H1 (cell line): ENCODE measurements around the gene LIFR. TPM values are rescaled to one million over a fixed set of nuclear protein-coding genes. Genes with fewer than 3 reads are reported as not detected.

Experiments
- CTCF ChIA-PET: fragments of 300-600 bp; sonication (Branson Sonifier 250); formaldehyde crosslinking; loops from one replicate; lab custom pipeline; 2021; ENCODE audit not compliant: partially characterized antibody; lab: Charles Lee
- POLR2A ChIA-PET: fragments of 300-600 bp; sonication (Branson Sonifier 250); formaldehyde crosslinking; loops from one replicate; lab custom pipeline; 2021; ENCODE audit warnings: inconsistent platforms; ENCODE audit not compliant: partially characterized antibody; lab: Charles Lee
- DNase-seq, 2 experiments: peaks; one replicate each; pipeline versions ENCODE4 v3.0.0 to v3.0.0-alpha.2; 2010 to 2022; ENCODE audit warnings: low spot score in 2 of 2, low read depth in 1 of 2, mixed read lengths in 1 of 2
- FAIRE-seq: peaks from 2 replicates; lab custom pipeline; 2011; peaks lifted over from hg19 to GRCh38; lab: Jason Lieb, UNC
- H2AFZ ChIP-seq: 2 replicates; pipeline ENCODE4 v1.8.1; 2012; ENCODE audit warnings: low read length, inconsistent platforms
- H2AK5ac ChIP-seq: 2 replicates; pipeline ENCODE4 v1.6.1; 2013; ENCODE audit warnings: low read depth, low read length
- H2BK120ac ChIP-seq: replicated peaks from 2 replicates; pipeline ENCODE3; 2013; ENCODE audit warnings: low read depth, low read length, inconsistent platforms
- H2BK12ac ChIP-seq: 2 replicates; pipeline ENCODE4 v1.6.1; 2013; ENCODE audit warnings: low read depth, low read length
- H2BK15ac ChIP-seq: 2 replicates; pipeline ENCODE4 v1.6.1; 2013; ENCODE audit warnings: low read length
- H2BK20ac ChIP-seq: 2 replicates; pipeline ENCODE4 v1.6.1; 2013; ENCODE audit warnings: low read length
- H2BK5ac ChIP-seq: 2 replicates; pipeline ENCODE4 v1.6.1; 2013; ENCODE audit warnings: low read depth, low read length
- H3K14ac ChIP-seq: 2 replicates; pipeline ENCODE4 v1.6.1; 2013; ENCODE audit warnings: inconsistent platforms; ENCODE audit not compliant: insufficient read length
- H3K18ac ChIP-seq: 2 replicates; pipeline ENCODE4 v1.6.1; 2013; ENCODE audit warnings: low read length; ENCODE audit errors: extremely low read depth
- H3K23ac ChIP-seq: 2 replicates; pipeline ENCODE4 v1.6.1; 2013; ENCODE audit warnings: inconsistent platforms; ENCODE audit not compliant: insufficient read length
- H3K23me2 ChIP-seq: 2 replicates; pipeline ENCODE4 v1.6.1; 2013; ENCODE audit warnings: low read depth, low read length
- H3K27ac ChIP-seq: 2 replicates; pipeline ENCODE4 v1.6.1; 2011; ENCODE audit warnings: low read depth, low read length, inconsistent platforms
- H3K27me3 ChIP-seq, 4 experiments: replicated peaks in 1 of 4; 1 replicate in 1 of 4; 2 replicates in 3 of 4; pipeline versions ENCODE4 v1.6.1 to v1.8.1; 2011 to 2013; ENCODE audit warnings: low read length in 3 of 4, mild to moderate bottlenecking in 3 of 4, inconsistent platforms in 2 of 4, mixed read lengths in 2 of 4, moderate library complexity in 1 of 4; ENCODE audit not compliant: control insufficient read depth in 3 of 4, insufficient read depth in 3 of 4; ENCODE audit errors: extremely low read depth in 1 of 4
- H3K36me3 ChIP-seq, 4 experiments: 2 replicates each; pipeline versions ENCODE4 v1.6.1 to v1.8.1; 2011 to 2013; ENCODE audit warnings: mild to moderate bottlenecking in 4 of 4, low read length in 3 of 4, moderate library complexity in 2 of 4, control low read depth in 1 of 4, inconsistent platforms in 1 of 4; ENCODE audit not compliant: insufficient read depth in 4 of 4, control insufficient read depth in 2 of 4
- H3K4ac ChIP-seq: replicated peaks from 2 replicates; pipeline ENCODE3; 2013; ENCODE audit warnings: low read length, low read depth, mixed read lengths, inconsistent platforms; ENCODE audit not compliant: insufficient read length
- H3K4me1 ChIP-seq, 4 experiments: replicated peaks in 1 of 4; 1 replicate in 1 of 4; 2 replicates in 3 of 4; pipeline versions ENCODE4 v1.6.1 to v1.8.1; 2011 to 2013; ENCODE audit warnings: low read length in 3 of 4, inconsistent platforms in 2 of 4, mixed read lengths in 1 of 4; ENCODE audit not compliant: insufficient read depth in 4 of 4, control insufficient read depth in 3 of 4
- H3K4me2 ChIP-seq, 2 experiments: 2 replicates each; pipeline versions ENCODE4 v1.6.1 to v1.8.1; 2011 to 2013; ENCODE audit warnings: low read depth in 2 of 2, low read length in 2 of 2, control low read depth in 1 of 2, inconsistent platforms in 1 of 2, mild to moderate bottlenecking in 1 of 2; ENCODE audit not compliant: insufficient read depth in 1 of 2
- H3K4me3 ChIP-seq, 4 experiments: fragments of 200-600, 300-600 bp in 1 of 4; sonication (generic), shearing (Covaris generic), sonication (Bioruptor Twin) in 1 of 4; 2 replicates each; pipeline versions ENCODE4 v1.5.1 to v1.8.1; 2011 to 2016; ENCODE audit warnings: low read length in 4 of 4, low read depth in 3 of 4, control low read depth in 2 of 4, inconsistent platforms in 2 of 4, mild to moderate bottlenecking in 2 of 4, mixed read lengths in 1 of 4, moderate library complexity in 1 of 4; ENCODE audit not compliant: insufficient read depth in 2 of 4; ENCODE audit errors: extremely low read depth in 1 of 4
- H3K56ac ChIP-seq: replicated peaks from 2 replicates; pipeline ENCODE3; 2013; ENCODE audit warnings: low read depth, mild to moderate bottlenecking, mixed read lengths, low read length, inconsistent platforms; ENCODE audit not compliant: insufficient read length
- H3K79me1 ChIP-seq: 2 replicates; pipeline ENCODE4 v1.6.1; 2013; ENCODE audit warnings: low read depth, low read length, control low read depth
- H3K79me2 ChIP-seq, 2 experiments: 2 replicates each; pipeline versions ENCODE4 v1.6.1 to v1.8.1; 2012 to 2013; ENCODE audit warnings: low read length in 2 of 2, mild to moderate bottlenecking in 2 of 2, inconsistent platforms in 1 of 2; ENCODE audit not compliant: insufficient read depth in 2 of 2, control insufficient read depth in 1 of 2
- H3K9ac ChIP-seq, 4 experiments: replicated peaks in 1 of 4; 1 replicate in 1 of 4; 2 replicates in 3 of 4; pipeline versions ENCODE4 v1.6.1 to v1.8.1; 2011 to 2013; ENCODE audit warnings: low read depth in 3 of 4, low read length in 3 of 4, control low read depth in 2 of 4, mild to moderate bottlenecking in 2 of 4, moderate library complexity in 2 of 4, inconsistent platforms in 1 of 4; ENCODE audit errors: extremely low read depth in 1 of 4
- H3K9me3 ChIP-seq, 2 experiments: 2 replicates each; pipeline versions ENCODE4 v1.6.1 to v1.8.1; 2012 to 2013; ENCODE audit warnings: mild to moderate bottlenecking in 2 of 2, moderate library complexity in 2 of 2, control low read depth in 1 of 2, inconsistent platforms in 1 of 2, low read depth in 1 of 2, low read length in 1 of 2, mixed read lengths in 1 of 2; ENCODE audit not compliant: insufficient read depth in 2 of 2
- H4K20me1 ChIP-seq, 2 experiments: replicated peaks in 1 of 2; 2 replicates each; pipeline versions ENCODE3 to v1.8.1; 2011 to 2013; ENCODE audit warnings: inconsistent platforms in 2 of 2, low read length in 2 of 2, mild to moderate bottlenecking in 1 of 2; ENCODE audit not compliant: insufficient read depth in 2 of 2, control insufficient read depth in 1 of 2
- H4K5ac ChIP-seq: 2 replicates; pipeline ENCODE4 v1.6.1; 2013; ENCODE audit warnings: low read length, low read depth, mixed read lengths, inconsistent platforms; ENCODE audit not compliant: insufficient read length
- H4K8ac ChIP-seq: 2 replicates; pipeline ENCODE4 v1.8.0; 2013; ENCODE audit warnings: mild to moderate bottlenecking, moderate library complexity, low read length, inconsistent platforms; ENCODE audit not compliant: insufficient read depth; ENCODE audit errors: extremely low read depth
- H4K91ac ChIP-seq: replicated peaks from 2 replicates; pipeline ENCODE3; 2013; ENCODE audit warnings: low read length, mixed read lengths, inconsistent platforms; ENCODE audit not compliant: insufficient read length
- BACH1 ChIP-seq: IDR thresholded peaks from 2 replicates; pipeline ENCODE4 v1.6.1; 2012; ENCODE audit warnings: low read length, improper control_type of control experiment
- CTBP2 ChIP-seq: IDR thresholded peaks from 2 replicates; pipeline ENCODE4 v1.7.0; 2011; ENCODE audit warnings: borderline replicate concordance, mild to moderate bottlenecking, moderate library complexity, mixed read lengths, low read length; ENCODE audit not compliant: insufficient read depth, insufficient read length
- HDAC6 ChIP-seq: IDR thresholded peaks from one replicate; pipeline ENCODE4 v1.7.1; 2012; ENCODE audit warnings: low read depth, mild to moderate bottlenecking, inconsistent platforms, low read length, moderate library complexity
- RFX5 ChIP-seq: IDR thresholded peaks from 2 replicates; pipeline ENCODE4 v1.6.1; 2011; ENCODE audit warnings: low read depth, low read length, improper control_type of control experiment, borderline replicate concordance
- SIN3A ChIP-seq, 2 experiments: IDR thresholded peaks in 1 of 2; conservative IDR thresholded peaks in 1 of 2; 2 replicates each; pipeline ENCODE4 v1.6.1; 2011 to 2012; ENCODE audit warnings: low read length in 2 of 2, improper control_type of control experiment in 1 of 2, low read depth in 1 of 2, mild to moderate bottlenecking in 1 of 2
- SP1 ChIP-seq: IDR thresholded peaks from 2 replicates; pipeline ENCODE4 v1.6.1; 2011; ENCODE audit warnings: low read depth, low read length
- WGBS, 2 experiments: shearing (Covaris generic) in 1 of 2; methylation state at CpG; one replicate each; pipeline versions ENCODE4 v1.1.6 to v1.1.7; 2013 to 2015; ENCODE audit warnings: low lambda C conversion rate in 2 of 2, mixed read lengths in 2 of 2, inconsistent platforms in 1 of 2, low coverage in 1 of 2, missing lambda C conversion rate in 1 of 2; ENCODE audit not compliant: insufficient replicate concordance in 2 of 2, insufficient coverage in 1 of 2, insufficient read length in 1 of 2; ENCODE audit errors: extremely low coverage in 1 of 2, missing lambda C conversion rate in 1 of 2; 5-methylcytosine and 5-hydroxymethylcytosine counted together
- polyA plus RNA-seq, 7 experiments: library from polyadenylated mRNA; depleted of rRNA in 3 of 7; stranded (reverse) in 5 of 7; unstranded in 2 of 7; fragments of >200 nt in 5 of 7; fragments of 200-250 nt in 2 of 7; gene quantifications; 1 replicate in 5 of 7; 2 replicates in 1 of 7; 4 replicates in 1 of 7; pipeline versions ENCODE4 v1.2.1 to v1.2.3, GENCODE V29; 2011 to 2013; ENCODE audit warnings: missing spikeins in 2 of 7, mixed read lengths in 2 of 7
- total RNA-seq: library from RNA; stranded (reverse); fragmentation: NEBNext Ultra II Directional; extraction: Animal tissue kit (Norgen Biotek cat#: 25700); gene quantifications from 2 replicates; pipeline ENCODE4 v1.2.1, GENCODE V29; 2021
- TF ChIP-seq, protein P1 (sequence below): IDR thresholded peaks from 2 replicates; pipeline ENCODE4 v1.6.1; 2011; ENCODE audit warnings: low read length, improper control_type of control experiment

Gene LIFR
- total and polyA plus RNA-seq, 2 of the 8 experiments (the other 6 are each of a cell fraction or from before 2014, with no cell fraction given): 2.0 to 18.9 TPM

GRCh38 chr5:38451074-38451725, 105.2 kb downstream of the LIFR start:
- no peak for TF ChIP-seq SP1
- no peak for TF ChIP-seq SIN3A (conservative IDR thresholded peaks at IDR 0.05 in 1 of 2, IDR thresholded peaks at IDR 0.05 in 1 of 2; ENCODE audit: low read depth in 1 of 2, low read length in 2 of 2)
- no peak for TF ChIP-seq HDAC6
- no peak for TF ChIP-seq BACH1
- no peak for TF ChIP-seq RFX5
- no peak for TF ChIP-seq CTBP2
- TF ChIP-seq, protein P1, sequence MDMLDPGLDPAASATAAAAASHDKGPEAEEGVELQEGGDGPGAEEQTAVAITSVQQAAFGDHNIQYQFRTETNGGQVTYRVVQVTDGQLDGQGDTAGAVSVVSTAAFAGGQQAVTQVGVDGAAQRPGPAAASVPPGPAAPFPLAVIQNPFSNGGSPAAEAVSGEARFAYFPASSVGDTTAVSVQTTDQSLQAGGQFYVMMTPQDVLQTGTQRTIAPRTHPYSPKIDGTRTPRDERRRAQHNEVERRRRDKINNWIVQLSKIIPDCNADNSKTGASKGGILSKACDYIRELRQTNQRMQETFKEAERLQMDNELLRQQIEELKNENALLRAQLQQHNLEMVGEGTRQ: no peak
- Histone ChIP-seq H4K8ac (no peak overlapping the region), H2BK120ac (no peak overlapping the region), H3K36me3 (no peaks in the 10 kb centered on the region), H4K91ac (no peak overlapping the region), H3K9me3 (no peaks in the 10 kb centered on the region), H4K5ac (no peak overlapping the region), H2AK5ac (no peak overlapping the region), H3K23me2 (peaks cover 1% of the 10 kb centered on the region; the same call in 1 of the 2 replicates), H2AFZ (no peak overlapping the region), H3K23ac (no peak overlapping the region), H3K4ac (no peak overlapping the region), H3K79me2 (no peaks in the 10 kb centered on the region), H3K4me1 (no peaks in the 10 kb centered on the region; a peak in 1 of 7 replicates), H3K4me3 (no peak overlapping the region), H3K18ac (no peak overlapping the region), H3K79me1 (no peaks in the 10 kb centered on the region), H4K20me1 (no peaks in the 10 kb centered on the region), H2BK5ac (no peak overlapping the region), H2BK12ac (no peak overlapping the region), H2BK20ac (no peak overlapping the region), H3K56ac (no peak overlapping the region), H3K14ac (no peak overlapping the region), H2BK15ac (no peak overlapping the region), H3K4me2 (no peak overlapping the region), H3K9ac (no peak overlapping the region), H3K27me3 (no peaks in the 10 kb centered on the region), H3K27ac (no peak overlapping the region)
- ChIA-PET POLR2A (no interaction called here), CTCF (interaction anchor here (0.6 to 3.0 kb wide), 3 partner anchors 10 to 350 kb away, joined by 3 to 14 read pairs (median 3); no protein-coding TSS in a partner anchor)
- DNase-seq (peak in 1 of 2 experiments; percentile 28), FAIRE-seq (no peak)
- 91% methylated on average over 8 of the region's 9 CpGs; no CpG with 5 or more reads in 1 of the 2 experiments for WGBS, 2 experiments
